Adrenal gland (tissue), 12 donors: ENCODE measurements around the gene AUH. TPM values are rescaled to one million over a fixed set of nuclear protein-coding genes. Genes with fewer than 3 reads are reported as not detected.
"Not testable (repeated sequence)": the region's sequence is repeated elsewhere in the genome, so short reads cannot be mapped to it uniquely, and the experiment has no call there.

Experiments used
- DNase-seq, 7 donors: peaks; one replicate each; pipeline ENCODE4 v3.0.0-alpha.2; 2019 to 2020
- H3K27ac ChIP-seq, 5 donors: fragments of 200-600 bp; sonication (generic) in 4 of 5; 1 replicate in 3 of 5; 2 replicates in 2 of 5; pipeline versions ENCODE4 v1.5.1 to v1.8.0; 2016 to 2020; ENCODE audit warnings: mild to moderate bottlenecking in 1 of 5
- H3K27me3 ChIP-seq: fragments of 200-600 bp; 2 replicates; pipeline ENCODE4 v1.8.0; 2021
- H3K36me3 ChIP-seq, 2 donors: fragments of 200-600 bp; replicated peaks in 1 of 2; 1 replicate in 1 of 2; 2 replicates in 1 of 2; pipeline versions ENCODE4 v1.5.1 to v1.8.0; 2018 to 2022
- H3K4me1 ChIP-seq, 2 donors: fragments of 200-600 bp; replicated peaks in 1 of 2; 1 replicate in 1 of 2; 2 replicates in 1 of 2; pipeline versions ENCODE4 v1.5.1 to v1.8.0; 2018 to 2021
- H3K4me3 ChIP-seq, 4 donors: fragments of 200-600 bp; sonication (generic) in 3 of 4; one replicate each; pipeline ENCODE4 v1.5.1; 2016 to 2018
- H3K9me3 ChIP-seq, 3 donors: fragments of 200-600 bp; sonication (generic) in 1 of 3; replicated peaks in 1 of 3; 1 replicate in 2 of 3; 2 replicates in 1 of 3; pipeline versions ENCODE4 v1.5.1 to v1.8.0; 2016 to 2021
- POLR2A ChIP-seq, 2 donors: fragments of 450-650 bp; IDR thresholded peaks; one replicate each; pipeline ENCODE4 v1.6.1; 2017; ENCODE audit warnings: antibody characterized with exemption in 2 of 2, mild to moderate bottlenecking in 2 of 2, moderate library complexity in 1 of 2
- WGBS, 4 donors: extraction: QIAGEN DNeasy Blood & Tissue Kit in 2 of 4; methylation state at CpG; one replicate each; pipeline versions ENCODE4 v1.1.5 to v1.1.7; 2013 to 2017; 5-methylcytosine and 5-hydroxymethylcytosine counted together
- intact Hi-C, 2 donors: fragments of 100-400 bp; cut with DNase I; formaldehyde crosslinking; loops; one replicate each; pipeline versions ENCODE4 v1.14.1 to v1.15.0; 2022 to 2023
- polyA plus RNA-seq, 3 donors: library from polyadenylated mRNA; stranded (reverse); fragments of 200-250 nt in 2 of 3; fragments of 350-450 nt in 1 of 3; fragmentation: Illumina TruSeq in 1 of 3; extraction: RNeasy Lipid Tissue Mini Kit (QIAGEN cat#74804) in 1 of 3; gene quantifications; one replicate each; pipeline ENCODE4 v1.2.3, GENCODE V29; 2013 to 2014
- total RNA-seq, 9 donors: library from RNA; depleted of rRNA in 4 of 9; stranded (reverse); fragments of >200 nt in 4 of 9; fragments of 120-200 nt in 1 of 9; fragmentation: NEBNext Ultra II Directional in 1 of 9; extraction: Animal tissue kit (Norgen Biotek cat#: 25700) in 1 of 9; gene quantifications; one replicate each; pipeline versions ENCODE4 v1.1.0 to v1.2.4, GENCODE V29; 2013 to 2023
- TF ChIP-seq, protein P1 (sequence below), 6 experiments: fragments of 450-650 bp in 4 of 6; fragments of 200-600 bp in 2 of 6; sonication (generic) in 1 of 6; IDR thresholded peaks; 1 replicate in 5 of 6; 2 replicates in 1 of 6; pipeline versions ENCODE4 v1.5.1 to v1.8.0; 2016 to 2021; ENCODE audit warnings: antibody characterized with exemption in 6 of 6, mild to moderate bottlenecking in 2 of 6, moderate library complexity in 1 of 6
- donor health status: healthy with polysubstance abuse.
- donor health status: Bipolar disorder and iron deficiency.
- donor health status: DM: yes; HTN: yes; CAD: no.
- donor health status: DM: no; HTN: no; CAD: no.
- donor health status: DM: no; HTN: no; CAD: no.
- donor health status: DM: yes; HTN: yes; CAD: no.

AUH gene
- total and polyA plus RNA-seq, 12 donors, result 41.9 to 158 (median 71.7) TPM

DNA sequence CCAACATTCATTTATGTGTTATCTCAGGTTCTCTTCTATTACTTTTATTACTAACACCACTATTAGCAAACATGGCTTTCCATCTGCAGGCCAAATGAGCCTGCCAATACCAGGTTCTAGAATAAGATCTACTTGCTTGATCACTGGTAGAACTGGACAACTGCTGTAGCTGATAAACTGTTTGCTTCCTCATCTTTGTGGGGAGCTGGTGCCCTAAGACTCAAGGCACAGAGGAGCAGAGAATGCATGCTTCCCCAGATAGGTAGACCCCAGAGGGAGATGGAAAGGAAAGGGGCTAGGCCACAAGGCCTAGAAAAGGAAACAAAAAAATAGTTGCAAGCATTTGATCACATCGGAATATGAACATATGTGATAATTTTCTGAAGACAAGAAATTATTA, 30.7 kb upstream of the AUH start:
- 86 to 97% (median 89%) methylated on average over 1 of the region's 1 CpG for WGBS, 4 donors
- no peaks in the 10 kb centered on the region for H3K9me3 ChIP-seq
- no peak overlapping the region for H3K27ac ChIP-seq
- DNase-seq, result no peak
- intact Hi-C loops, result no loop called here
- H3K27me3 ChIP-seq, result no peaks in the 10 kb centered on the region
- no peaks in the 10 kb centered on the region for H3K4me1 ChIP-seq
- no peak overlapping the region for H3K4me3 ChIP-seq
- TF ChIP-seq, protein P1, sequence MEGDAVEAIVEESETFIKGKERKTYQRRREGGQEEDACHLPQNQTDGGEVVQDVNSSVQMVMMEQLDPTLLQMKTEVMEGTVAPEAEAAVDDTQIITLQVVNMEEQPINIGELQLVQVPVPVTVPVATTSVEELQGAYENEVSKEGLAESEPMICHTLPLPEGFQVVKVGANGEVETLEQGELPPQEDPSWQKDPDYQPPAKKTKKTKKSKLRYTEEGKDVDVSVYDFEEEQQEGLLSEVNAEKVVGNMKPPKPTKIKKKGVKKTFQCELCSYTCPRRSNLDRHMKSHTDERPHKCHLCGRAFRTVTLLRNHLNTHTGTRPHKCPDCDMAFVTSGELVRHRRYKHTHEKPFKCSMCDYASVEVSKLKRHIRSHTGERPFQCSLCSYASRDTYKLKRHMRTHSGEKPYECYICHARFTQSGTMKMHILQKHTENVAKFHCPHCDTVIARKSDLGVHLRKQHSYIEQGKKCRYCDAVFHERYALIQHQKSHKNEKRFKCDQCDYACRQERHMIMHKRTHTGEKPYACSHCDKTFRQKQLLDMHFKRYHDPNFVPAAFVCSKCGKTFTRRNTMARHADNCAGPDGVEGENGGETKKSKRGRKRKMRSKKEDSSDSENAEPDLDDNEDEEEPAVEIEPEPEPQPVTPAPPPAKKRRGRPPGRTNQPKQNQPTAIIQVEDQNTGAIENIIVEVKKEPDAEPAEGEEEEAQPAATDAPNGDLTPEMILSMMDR (IDR thresholded peaks at IDR 0.05), result no peak
- TF ChIP-seq POLR2A (IDR thresholded peaks at IDR 0.05), result no peak
- H3K36me3 ChIP-seq, result no peaks in the 10 kb centered on the region

- DNase-seq, result no peak
- Histone ChIP-seq H3K27ac (no peak overlapping the region), H3K36me3 (no peaks in the 10 kb centered on the region), H3K4me1 (no peaks in the 10 kb centered on the region), H3K9me3 (no peaks in the 10 kb centered on the region), H3K4me3 (no peak overlapping the region), H3K27me3 (no peaks in the 10 kb centered on the region)
- 90 to 96% (median 94%) methylated on average over 2 of the region's 2 CpGs for WGBS, 4 donors
- no peak for TF ChIP-seq POLR2A (IDR thresholded peaks at IDR 0.05)
- TF ChIP-seq, protein P1 (IDR thresholded peaks at IDR 0.05), result no peak
- intact Hi-C loops, result no loop called here
These were observed 30.1 kb upstream of the AUH start for GRCh38 chr9:91391818-91392217.

DNA sequence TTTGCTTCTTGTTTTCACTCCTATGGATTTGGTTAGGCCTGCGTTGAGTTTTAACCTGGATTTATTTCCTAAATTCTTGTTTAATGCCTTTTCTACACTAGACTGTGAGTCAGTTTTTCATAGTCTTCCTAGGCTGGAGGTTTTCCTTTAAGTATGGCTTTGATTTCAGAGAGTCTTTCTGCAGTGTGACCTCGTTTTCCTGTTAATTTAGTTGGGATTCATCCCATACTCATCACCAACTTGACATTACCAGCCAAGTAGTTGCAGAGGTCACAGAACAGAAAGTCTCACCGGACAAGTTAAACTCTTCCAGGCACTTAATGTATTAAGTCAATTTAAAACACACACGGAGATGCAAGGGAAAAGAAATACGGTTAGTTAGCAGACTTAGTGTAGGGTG, 29.7 kb upstream of the AUH start:
- no peaks in the 10 kb centered on the region for H3K27me3 ChIP-seq
- H3K27ac ChIP-seq, result no peak overlapping the region
- intact Hi-C loops, result no loop called here
- H3K9me3 ChIP-seq, result no peaks in the 10 kb centered on the region
- TF ChIP-seq, protein P1 (IDR thresholded peaks at IDR 0.05), result no peak
- no peak for TF ChIP-seq POLR2A (IDR thresholded peaks at IDR 0.05)
- no peak for DNase-seq
- no peaks in the 10 kb centered on the region for H3K4me1 ChIP-seq
- no peaks in the 10 kb centered on the region for H3K36me3 ChIP-seq
- 69 to 73% (median 71%) methylated on average over 5 of the region's 5 CpGs for WGBS, 4 donors
- no peak overlapping the region for H3K4me3 ChIP-seq

- H3K9me3 ChIP-seq, H3K27ac ChIP-seq, H3K36me3 ChIP-seq, H3K4me1 ChIP-seq, H3K4me3 ChIP-seq, H3K27me3 ChIP-seq, intact Hi-C loops, DNase-seq: not testable (repeated sequence)
- 89 to 97% (median 93%) methylated on average over 4 of the region's 4 CpGs for WGBS, 4 donors
These were observed 28.0 kb upstream of the AUH start for GRCh38 chr9:91389686-91390085.

DNA sequence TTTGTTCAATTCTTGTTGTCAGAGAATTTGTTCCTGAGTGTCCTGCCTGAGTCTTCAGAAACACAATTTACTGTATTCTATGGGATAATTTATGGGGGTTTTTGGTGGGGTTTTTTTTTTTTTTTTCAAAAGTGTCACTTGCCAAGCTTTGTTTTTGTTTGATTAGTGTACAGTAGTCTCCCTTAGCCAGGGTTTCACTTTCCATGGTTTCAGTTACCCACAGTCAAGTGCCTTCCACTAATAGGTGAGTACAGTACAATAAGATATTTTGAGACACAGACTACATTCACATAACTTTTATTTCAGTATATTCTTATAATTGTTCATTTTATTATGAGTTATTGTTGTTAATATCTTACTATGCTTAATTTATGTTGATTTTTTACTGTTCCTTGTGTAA, 25.0 kb upstream of the AUH start:
- H3K4me3 ChIP-seq, result no peak overlapping the region
- DNase-seq, result no peak
- no peaks in the 10 kb centered on the region for H3K4me1 ChIP-seq
- no peaks in the 10 kb centered on the region for H3K36me3 ChIP-seq
- TF ChIP-seq POLR2A (IDR thresholded peaks at IDR 0.05), result no peak
- TF ChIP-seq, protein P1 (IDR thresholded peaks at IDR 0.05), result no peak
- no peaks in the 10 kb centered on the region for H3K27me3 ChIP-seq
- H3K9me3 ChIP-seq, result no peaks in the 10 kb centered on the region
- intact Hi-C loops, result no loop called here
- H3K27ac ChIP-seq, result no peak overlapping the region
